ENCODE measurements around the gene OPCML.

The OPCML gene

DNA sequence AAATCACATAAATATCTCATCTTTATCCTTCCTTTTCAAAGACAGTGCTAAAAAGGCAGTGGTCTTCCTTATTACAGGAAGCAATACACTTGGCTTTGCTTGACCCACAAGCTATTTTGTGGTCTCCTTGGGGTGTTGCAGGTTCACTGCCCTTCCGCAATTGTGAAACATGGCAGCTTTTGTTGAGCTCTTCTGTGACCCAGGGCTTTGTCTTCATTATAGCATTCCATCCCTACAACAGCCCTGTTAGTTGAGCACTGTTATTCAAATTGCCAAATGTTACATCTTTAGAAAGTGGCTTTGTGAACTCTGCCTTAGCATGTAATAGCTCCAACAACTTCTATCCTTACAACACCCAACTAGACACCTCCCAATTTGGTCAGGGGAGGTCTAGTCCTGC lies 107.1 kb downstream of the OPCML start:
- Histone ChIP-seq H3K79me2 (ENCODE audit: insufficient read depth, low read length) (no peaks in the 10 kb centered on the region), H3K4me2 (ENCODE audit: low read length) (no peak overlapping the region), H4K20me1 (ENCODE audit: insufficient read depth, low read length) (no peaks in the 10 kb centered on the region), H3K4me1 (ENCODE audit: insufficient read depth, low read length, severe bottlenecking) (no peaks in the 10 kb centered on the region), H3K9ac (ENCODE audit: low read length) (no peak overlapping the region), H3K4me3 (ENCODE audit: low read depth, low read length, poor library complexity, severe bottlenecking) (no peak overlapping the region), H3K9me3 (ENCODE audit: low read length) (no peaks in the 10 kb centered on the region), H3K9me2 (ENCODE audit: low read depth, low read length) (no peaks in the 10 kb centered on the region), H3K36me3 (ENCODE audit: insufficient read depth, low read length) (no peaks in the 10 kb centered on the region), H3K27me3 (ENCODE audit: insufficient read depth, low read length) (no peaks in the 10 kb centered on the region), H3F3A (ENCODE audit: insufficient read depth, low read length) (no peaks in the 10 kb centered on the region), H3K27ac (ENCODE audit: low read depth, low read length, poor library complexity, severe bottlenecking) (no peak overlapping the region), H2AFZ (ENCODE audit: low read length) (no peak overlapping the region)
- no peak for TF ChIP-seq EZH2 (IDR thresholded peaks at IDR 0.05; ENCODE audit: borderline replicate concordance, low read length)
- TF ChIP-seq, protein P1, sequence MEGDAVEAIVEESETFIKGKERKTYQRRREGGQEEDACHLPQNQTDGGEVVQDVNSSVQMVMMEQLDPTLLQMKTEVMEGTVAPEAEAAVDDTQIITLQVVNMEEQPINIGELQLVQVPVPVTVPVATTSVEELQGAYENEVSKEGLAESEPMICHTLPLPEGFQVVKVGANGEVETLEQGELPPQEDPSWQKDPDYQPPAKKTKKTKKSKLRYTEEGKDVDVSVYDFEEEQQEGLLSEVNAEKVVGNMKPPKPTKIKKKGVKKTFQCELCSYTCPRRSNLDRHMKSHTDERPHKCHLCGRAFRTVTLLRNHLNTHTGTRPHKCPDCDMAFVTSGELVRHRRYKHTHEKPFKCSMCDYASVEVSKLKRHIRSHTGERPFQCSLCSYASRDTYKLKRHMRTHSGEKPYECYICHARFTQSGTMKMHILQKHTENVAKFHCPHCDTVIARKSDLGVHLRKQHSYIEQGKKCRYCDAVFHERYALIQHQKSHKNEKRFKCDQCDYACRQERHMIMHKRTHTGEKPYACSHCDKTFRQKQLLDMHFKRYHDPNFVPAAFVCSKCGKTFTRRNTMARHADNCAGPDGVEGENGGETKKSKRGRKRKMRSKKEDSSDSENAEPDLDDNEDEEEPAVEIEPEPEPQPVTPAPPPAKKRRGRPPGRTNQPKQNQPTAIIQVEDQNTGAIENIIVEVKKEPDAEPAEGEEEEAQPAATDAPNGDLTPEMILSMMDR (IDR thresholded peaks at IDR 0.05; ENCODE audit: low read length) = no peak

DNA sequence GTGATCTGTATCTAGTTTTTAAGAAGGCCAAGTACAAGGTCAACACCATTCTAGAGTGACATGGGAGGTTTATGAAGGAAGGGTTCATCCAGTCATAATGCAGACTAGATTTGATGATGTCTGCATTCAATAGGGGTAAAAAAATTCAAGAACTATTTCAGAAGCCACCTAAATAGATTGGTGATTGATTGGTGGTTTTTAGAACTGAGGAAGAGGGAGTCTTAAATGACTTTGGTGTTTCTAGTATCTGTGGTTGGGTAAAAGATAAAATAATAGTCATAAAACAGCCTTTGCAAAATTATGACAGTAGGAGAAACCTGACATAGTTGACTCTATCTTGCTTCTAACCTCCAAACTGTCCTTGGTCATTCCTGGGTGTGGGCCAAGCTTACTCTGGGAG lies 114.1 kb downstream of the OPCML start:
- Histone ChIP-seq H3K36me3 (ENCODE audit: insufficient read depth, low read length) (no peaks in the 10 kb centered on the region), H3K9me2 (ENCODE audit: low read depth, low read length) (no peaks in the 10 kb centered on the region), H3K4me3 (ENCODE audit: low read depth, low read length, poor library complexity, severe bottlenecking) (no peak overlapping the region), H3K4me1 (ENCODE audit: insufficient read depth, low read length, severe bottlenecking) (no peaks in the 10 kb centered on the region), H3K4me2 (ENCODE audit: low read length) (no peak overlapping the region), H3K9me3 (ENCODE audit: low read length) (no peaks in the 10 kb centered on the region), H3K27ac (ENCODE audit: low read depth, low read length, poor library complexity, severe bottlenecking) (no peak overlapping the region), H3F3A (ENCODE audit: insufficient read depth, low read length) (no peaks in the 10 kb centered on the region), H3K79me2 (ENCODE audit: insufficient read depth, low read length) (no peaks in the 10 kb centered on the region), H4K20me1 (ENCODE audit: insufficient read depth, low read length) (no peaks in the 10 kb centered on the region), H3K27me3 (ENCODE audit: insufficient read depth, low read length) (no peaks in the 10 kb centered on the region), H3K9ac (ENCODE audit: low read length) (no peak overlapping the region), H2AFZ (ENCODE audit: low read length) (no peak overlapping the region)
- TF ChIP-seq, protein P1 (IDR thresholded peaks at IDR 0.05; ENCODE audit: low read length) = no peak
- no peak for TF ChIP-seq EZH2 (IDR thresholded peaks at IDR 0.05; ENCODE audit: borderline replicate concordance, low read length)

DNA sequence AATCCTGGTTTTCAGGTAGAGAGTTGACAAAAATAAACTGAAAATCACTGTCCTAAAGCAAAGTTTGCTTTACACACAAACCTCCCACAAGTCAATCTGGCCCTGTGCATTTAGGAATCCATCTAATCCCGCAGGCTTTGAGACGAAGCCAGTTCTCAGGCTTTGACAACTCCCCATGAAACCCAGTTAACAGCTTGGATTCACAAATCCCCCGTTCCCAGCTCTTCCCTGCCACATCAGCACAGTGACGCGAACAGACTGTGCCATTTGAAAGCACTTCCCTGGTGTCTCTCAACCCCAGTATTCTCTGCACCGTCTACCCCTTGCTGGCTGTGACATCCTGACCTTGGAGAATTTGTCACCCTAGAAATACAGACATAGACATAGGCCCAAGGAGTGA lies 117.8 kb downstream of the OPCML start:
- no peaks in the 10 kb centered on the region for H3K36me3 ChIP-seq (ENCODE audit: insufficient read depth, low read length)
- H3K4me3 ChIP-seq (ENCODE audit: low read depth, low read length, poor library complexity, severe bottlenecking) = no peak overlapping the region
- H3K9me2 ChIP-seq (ENCODE audit: low read depth, low read length) = no peaks in the 10 kb centered on the region
- TF ChIP-seq, protein P1 (IDR thresholded peaks at IDR 0.05; ENCODE audit: low read length) = no peak
- TF ChIP-seq EZH2 (IDR thresholded peaks at IDR 0.05; ENCODE audit: borderline replicate concordance, low read length) = no peak
- no peak overlapping the region for H3K27ac ChIP-seq (ENCODE audit: low read depth, low read length, poor library complexity, severe bottlenecking)
- H4K20me1 ChIP-seq (ENCODE audit: insufficient read depth, low read length) = no peaks in the 10 kb centered on the region
- H3K4me2 ChIP-seq (ENCODE audit: low read length) = no peak overlapping the region
- no peak overlapping the region for H3K9ac ChIP-seq (ENCODE audit: low read length)
- H3K79me2 ChIP-seq (ENCODE audit: insufficient read depth, low read length) = no peaks in the 10 kb centered on the region
- no peaks in the 10 kb centered on the region for H3F3A ChIP-seq (ENCODE audit: insufficient read depth, low read length)
- H3K9me3 ChIP-seq (ENCODE audit: low read length) = no peaks in the 10 kb centered on the region
- H2AFZ ChIP-seq (ENCODE audit: low read length) = no peak overlapping the region
- no peaks in the 10 kb centered on the region for H3K4me1 ChIP-seq (ENCODE audit: insufficient read depth, low read length, severe bottlenecking)
- no peaks in the 10 kb centered on the region for H3K27me3 ChIP-seq (ENCODE audit: insufficient read depth, low read length)

All from OCI-LY1 (cell line).